ENCODE measurements around the gene USP31. TPM values are rescaled to one million over a fixed set of nuclear protein-coding genes. Genes with fewer than 3 reads are reported as not detected.

The USP31 gene
- total and polyA plus RNA-seq, 2 donors from 2014 or later = 3.5 to 19.7 TPM

GRCh38 chr16:23066676-23067075, 82.6 kb downstream of the USP31 start:
- DNase-seq (no peak), FAIRE-seq (no peak)
- no peaks in the 10 kb centered on the region for H3K27me3 ChIP-seq (ENCODE audit: control insufficient read depth, insufficient read depth, low read length)
- intact Hi-C loops (cut with DNase I) = no loop called here
- no peaks in the 10 kb centered on the region for H3K4me1 ChIP-seq (ENCODE audit: control insufficient read depth in 2 of 3, insufficient read depth in 2 of 3, low read depth in 1 of 3, low read length in 3 of 3)
- no peak overlapping the region for H3K9ac ChIP-seq (ENCODE audit: low read length in 3 of 3)
- H3K27ac ChIP-seq (ENCODE audit: low read depth in 2 of 2, low read length in 2 of 2) = no peak overlapping the region
- no peak for TF ChIP-seq CTCF (IDR thresholded peaks at IDR 0.05; ENCODE audit: borderline replicate concordance, extremely low read depth, insufficient read depth)
- H3K36me3 ChIP-seq (ENCODE audit: control insufficient read depth in 2 of 3, insufficient read depth in 3 of 3, low read length in 3 of 3) = peaks cover 0 to 20% (median 13%) of the 10 kb centered on the region in 3 donors
- H3K9me3 ChIP-seq (ENCODE audit: control insufficient read depth in 2 of 3, insufficient read depth in 1 of 3, low read length in 3 of 3) = no peaks in the 10 kb centered on the region
- no peak overlapping the region for H3K4me3 ChIP-seq (ENCODE audit: low read length in 3 of 3)

- intact Hi-C loops (cut with DNase I) = no loop called here
These were observed 84.6 kb downstream of the USP31 start for GRCh38 chr16:23064639-23065038.

GRCh38 chr16:23062524-23062923, 86.7 kb downstream of the USP31 start:
- intact Hi-C loops (cut with DNase I) = no loop called here
- Histone ChIP-seq H3K27ac (ENCODE audit: low read depth in 2 of 2, low read length in 2 of 2) (no peak overlapping the region), H3K9ac (ENCODE audit: low read length in 3 of 3) (no peak overlapping the region), H3K36me3 (ENCODE audit: control insufficient read depth in 2 of 3, insufficient read depth in 3 of 3, low read length in 3 of 3) (peaks cover 0 to 3% (median 0%) of the 10 kb centered on the region in 3 donors), H3K4me1 (ENCODE audit: control insufficient read depth in 2 of 3, insufficient read depth in 2 of 3, low read depth in 1 of 3, low read length in 3 of 3) (no peaks in the 10 kb centered on the region), H3K9me3 (ENCODE audit: control insufficient read depth in 2 of 3, insufficient read depth in 1 of 3, low read length in 3 of 3) (no peaks in the 10 kb centered on the region), H3K4me3 (ENCODE audit: low read length in 3 of 3) (no peak overlapping the region), H3K27me3 (ENCODE audit: control insufficient read depth, insufficient read depth, low read length) (no peaks in the 10 kb centered on the region)
- no peak for DNase-seq
- FAIRE-seq = no peak
- no peak for TF ChIP-seq CTCF (IDR thresholded peaks at IDR 0.05; ENCODE audit: borderline replicate concordance, extremely low read depth, insufficient read depth)

More at GRCh38 chr16:23064639-23065038, 84.6 kb downstream of the USP31 start:
- DNase-seq (peak in 1 of 5 donors; percentile 12), FAIRE-seq (no peak)
- Histone ChIP-seq H3K27me3 (ENCODE audit: control insufficient read depth, insufficient read depth, low read length) (no peaks in the 10 kb centered on the region), H3K9ac (ENCODE audit: low read length in 3 of 3) (no peak overlapping the region), H3K4me3 (ENCODE audit: low read length in 3 of 3) (no peak overlapping the region), H3K9me3 (ENCODE audit: control insufficient read depth in 2 of 3, insufficient read depth in 1 of 3, low read length in 3 of 3) (no peaks in the 10 kb centered on the region), H3K4me1 (ENCODE audit: control insufficient read depth in 2 of 3, insufficient read depth in 2 of 3, low read depth in 1 of 3, low read length in 3 of 3) (no peaks in the 10 kb centered on the region), H3K36me3 (ENCODE audit: control insufficient read depth in 2 of 3, insufficient read depth in 3 of 3, low read length in 3 of 3) (peaks cover 0 to 14% (median 7%) of the 10 kb centered on the region in 3 donors), H3K27ac (ENCODE audit: low read depth in 2 of 2, low read length in 2 of 2) (no peak overlapping the region)
- TF ChIP-seq CTCF (IDR thresholded peaks at IDR 0.05; ENCODE audit: borderline replicate concordance, extremely low read depth, insufficient read depth) = no peak

GRCh38 chr16:23061669-23062068, 87.6 kb downstream of the USP31 start:
- Histone ChIP-seq H3K27ac (ENCODE audit: low read depth in 2 of 2, low read length in 2 of 2) (no peak overlapping the region), H3K27me3 (ENCODE audit: control insufficient read depth, insufficient read depth, low read length) (no peaks in the 10 kb centered on the region), H3K9me3 (ENCODE audit: control insufficient read depth in 2 of 3, insufficient read depth in 1 of 3, low read length in 3 of 3) (no peaks in the 10 kb centered on the region), H3K36me3 (ENCODE audit: control insufficient read depth in 2 of 3, insufficient read depth in 3 of 3, low read length in 3 of 3) (no peaks in the 10 kb centered on the region), H3K4me1 (ENCODE audit: control insufficient read depth in 2 of 3, insufficient read depth in 2 of 3, low read depth in 1 of 3, low read length in 3 of 3) (no peaks in the 10 kb centered on the region), H3K9ac (ENCODE audit: low read length in 3 of 3) (no peak overlapping the region), H3K4me3 (ENCODE audit: low read length in 3 of 3) (no peak overlapping the region)
- TF ChIP-seq CTCF (IDR thresholded peaks at IDR 0.05; ENCODE audit: borderline replicate concordance, extremely low read depth, insufficient read depth) = no peak
- intact Hi-C loops (cut with DNase I) = no loop called here
- FAIRE-seq = no peak
- no peak for DNase-seq

All from kidney (tissue), 14 donors.